SIG-M5 treated with dmso at 0.1 percent for 504 hours (cell line): ENCODE measurements around the gene GNPTAB.
"Not testable (repeated sequence)": the region's sequence is repeated elsewhere in the genome, so short reads cannot be mapped to it uniquely, and the experiment has no call there.

Experiments used
- DNase-seq: peaks from one replicate; lab custom pipeline; 2025; ENCODE audit not compliant: unreplicated experiment; lab: John Stamatoyannopoulos, UW

Gene GNPTAB

GRCh38 chr12:101740566-101740965 is 90.2 kb downstream of the GNPTAB start:
- DNase-seq = no peak

GRCh38 chr12:101738920-101739665 is 91.7 kb downstream of the GNPTAB start, which contains the start of gene SYCP3:
Gene SYCP3 (minus strand): TSS chr12:101739462. CDS start chr12:101737935, 1,527 bp downstream.
- DNase-seq = no peak

GRCh38 chr12:101737476-101737875 is 93.3 kb downstream of the GNPTAB start:
- no peak for DNase-seq

GRCh38 chr12:101734482-101734881 is 96.3 kb downstream of the GNPTAB start:
- DNase-seq = not testable (repeated sequence)

GRCh38 chr12:101733166-101733565 is 97.6 kb downstream of the GNPTAB start:
- DNase-seq = no peak

GRCh38 chr12:101732318-101732717 is 98.4 kb downstream of the GNPTAB start:
- no peak for DNase-seq

GRCh38 chr12:101729842-101730241 is 100.9 kb downstream of the GNPTAB start:
- DNase-seq = no peak

GRCh38 chr12:101727098-101727497 is 103.7 kb downstream of the GNPTAB start:
- no peak for DNase-seq

- no peak for DNase-seq
Observed at GRCh38 chr12:101722392-101722791, 108.4 kb downstream of the GNPTAB start.

- no peak for DNase-seq
Observed at GRCh38 chr12:101720118-101720517, 110.6 kb downstream of the GNPTAB start.

- DNase-seq = no peak
Observed at GRCh38 chr12:101719566-101719965, 111.2 kb downstream of the GNPTAB start.

- peak; percentile 37 for DNase-seq
Observed at GRCh38 chr12:101714877-101715444, 115.8 kb downstream of the GNPTAB start.

GRCh38 chr12:101713930-101714329 is 116.8 kb downstream of the GNPTAB start:
- no peak for DNase-seq

GRCh38 chr12:101713059-101713682 is 117.6 kb downstream of the GNPTAB start:
- no peak for DNase-seq

GRCh38 chr12:101710288-101710687 is 120.5 kb downstream of the GNPTAB start:
- DNase-seq = no peak

- no peak for DNase-seq
Observed at GRCh38 chr12:101707131-101707782, 123.5 kb downstream of the GNPTAB start.

- no peak for DNase-seq
Observed at GRCh38 chr12:101706403-101706802, 124.4 kb downstream of the GNPTAB start.

GRCh38 chr12:101703487-101703886 is 127.3 kb downstream of the GNPTAB start:
- no peak for DNase-seq

- DNase-seq = no peak
Observed at GRCh38 chr12:101700299-101700820, 130.4 kb downstream of the GNPTAB start.

GRCh38 chr12:101698800-101699347 is 131.9 kb downstream of the GNPTAB start:
- DNase-seq = no peak
